Esophagus squamous epithelium (tissue), 5 donors: ENCODE data around the gene MYO1B. TPM values are rescaled to one million over a fixed set of nuclear protein-coding genes. Genes with fewer than 3 reads are reported as not detected.

Experiments used
- DNase-seq: peaks from one replicate; lab custom pipeline; 2025; lab: John Stamatoyannopoulos, UW
- H3K27ac ChIP-seq, 4 donors: fragments of 200-600 bp; sonication (generic); one replicate each; pipeline ENCODE4 v1.5.1; 2016 to 2019; ENCODE audit warnings: mild to moderate bottlenecking in 1 of 4
- H3K27me3 ChIP-seq, 4 donors: fragments of 200-600 bp; sonication (generic); 1 replicate in 3 of 4; 2 replicates in 1 of 4; pipeline versions ENCODE4 v1.5.1 to v1.6.0; 2017 to 2021; ENCODE audit warnings: antibody characterized with exemption in 1 of 4
- H3K36me3 ChIP-seq, 3 donors: fragments of 200-600 bp; sonication (generic); one replicate each; pipeline ENCODE4 v1.5.1; 2016 to 2019
- H3K4me1 ChIP-seq, 3 donors: fragments of 200-600 bp; sonication (generic); one replicate each; pipeline ENCODE4 v1.5.1; 2017 to 2019
- H3K4me3 ChIP-seq, 4 donors: fragments of 200-600 bp; sonication (generic); 1 replicate in 3 of 4; 2 replicates in 1 of 4; pipeline ENCODE4 v1.5.1; 2016 to 2019; ENCODE audit warnings: mild to moderate bottlenecking in 2 of 4, moderate library complexity in 1 of 4
- H3K9me3 ChIP-seq, 3 donors: fragments of 200-600 bp; sonication (generic); one replicate each; pipeline ENCODE4 v1.5.1; 2016 to 2019
- POLR2A ChIP-seq, 4 donors: fragments of 450-650 bp; IDR thresholded peaks; one replicate each; pipeline ENCODE4 v1.6.1; 2017; ENCODE audit warnings: antibody characterized with exemption in 4 of 4, mild to moderate bottlenecking in 4 of 4, moderate library complexity in 3 of 4
- WGBS, 2 donors: methylation state at CpG; one replicate each; pipeline ENCODE4 v1.1.5; 2018; 5-methylcytosine and 5-hydroxymethylcytosine counted together
- intact Hi-C: fragments of 100-400 bp; cut with DNase I; formaldehyde crosslinking; loops from one replicate; pipeline ENCODE4 v1.15.0; 2022
- total RNA-seq, 4 donors: library from RNA; depleted of rRNA; stranded (reverse); fragments of >200 nt; gene quantifications; one replicate each; pipeline ENCODE4 v1.1.0, GENCODE V29; 2016
- TF ChIP-seq, protein P1 (sequence below), 6 experiments: fragments of 450-650 bp in 4 of 6; fragments of 200-600 bp in 2 of 6; sonication (generic) in 2 of 6; IDR thresholded peaks; one replicate each; pipeline ENCODE4 v1.5.1; 2016 to 2019; ENCODE audit warnings: antibody characterized with exemption in 6 of 6, mild to moderate bottlenecking in 4 of 6, moderate library complexity in 4 of 6
- donor health status: DM: yes; HTN: yes; CAD: no.

Gene MYO1B
- total RNA-seq, 4 donors from 2014 or later: 24.6 to 152 (median 37.5) TPM

GRCh38 chr2:191328150-191328809 is 83.1 kb downstream of the MYO1B start:
- no peaks in the 10 kb centered on the region for H3K9me3 ChIP-seq
- H3K27ac ChIP-seq: no peak overlapping the region
- no peaks in the 10 kb centered on the region for H3K27me3 ChIP-seq
- H3K36me3 ChIP-seq: peaks cover 0 to 7% (median 0%) of the 10 kb centered on the region in 3 donors
- no peak for DNase-seq
- H3K4me3 ChIP-seq: no peak overlapping the region
- intact Hi-C loops: no loop called here
- WGBS, 2 donors: 88 to 92% methylated on average over 6 of the region's 6 CpGs
- TF ChIP-seq POLR2A (IDR thresholded peaks at IDR 0.05): no peak
- TF ChIP-seq, protein P1, sequence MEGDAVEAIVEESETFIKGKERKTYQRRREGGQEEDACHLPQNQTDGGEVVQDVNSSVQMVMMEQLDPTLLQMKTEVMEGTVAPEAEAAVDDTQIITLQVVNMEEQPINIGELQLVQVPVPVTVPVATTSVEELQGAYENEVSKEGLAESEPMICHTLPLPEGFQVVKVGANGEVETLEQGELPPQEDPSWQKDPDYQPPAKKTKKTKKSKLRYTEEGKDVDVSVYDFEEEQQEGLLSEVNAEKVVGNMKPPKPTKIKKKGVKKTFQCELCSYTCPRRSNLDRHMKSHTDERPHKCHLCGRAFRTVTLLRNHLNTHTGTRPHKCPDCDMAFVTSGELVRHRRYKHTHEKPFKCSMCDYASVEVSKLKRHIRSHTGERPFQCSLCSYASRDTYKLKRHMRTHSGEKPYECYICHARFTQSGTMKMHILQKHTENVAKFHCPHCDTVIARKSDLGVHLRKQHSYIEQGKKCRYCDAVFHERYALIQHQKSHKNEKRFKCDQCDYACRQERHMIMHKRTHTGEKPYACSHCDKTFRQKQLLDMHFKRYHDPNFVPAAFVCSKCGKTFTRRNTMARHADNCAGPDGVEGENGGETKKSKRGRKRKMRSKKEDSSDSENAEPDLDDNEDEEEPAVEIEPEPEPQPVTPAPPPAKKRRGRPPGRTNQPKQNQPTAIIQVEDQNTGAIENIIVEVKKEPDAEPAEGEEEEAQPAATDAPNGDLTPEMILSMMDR (IDR thresholded peaks at IDR 0.05): no peak
- H3K4me1 ChIP-seq: no peaks in the 10 kb centered on the region

- TF ChIP-seq POLR2A (IDR thresholded peaks at IDR 0.05): no peak
- TF ChIP-seq, protein P1 (IDR thresholded peaks at IDR 0.05): no peak
- intact Hi-C loops: no loop called here
- no peaks in the 10 kb centered on the region for H3K9me3 ChIP-seq
Measured at GRCh38 chr2:191329841-191330240, 84.6 kb downstream of the MYO1B start.

DNA sequence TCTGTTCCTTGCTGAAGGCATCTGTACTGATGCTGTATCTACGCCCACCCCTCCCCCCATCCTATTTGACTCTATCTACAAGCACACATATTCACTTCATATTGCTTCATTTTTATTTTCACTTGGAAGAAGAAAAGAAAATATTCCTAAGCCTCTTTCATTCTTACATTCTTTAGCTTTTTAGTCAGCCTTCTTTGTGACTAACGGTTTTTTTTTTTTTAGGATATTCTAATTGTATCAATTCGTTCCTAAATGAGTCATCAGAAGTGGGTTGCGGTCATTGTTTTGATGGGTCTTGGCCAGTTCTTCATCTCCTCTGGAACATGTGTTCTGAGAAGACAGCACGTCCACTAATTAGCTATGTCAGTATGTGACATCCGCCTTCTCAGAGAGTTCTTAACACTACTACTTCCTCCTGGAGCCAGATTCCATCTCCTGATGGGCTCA is 88.7 kb downstream of the MYO1B start:
- Histone ChIP-seq H3K27ac (peak overlapping the region in 1 of 4 donors; percentile 40), H3K4me1 (no peaks in the 10 kb centered on the region), H3K27me3 (no peaks in the 10 kb centered on the region), H3K4me3 (no peak overlapping the region), H3K9me3 (no peaks in the 10 kb centered on the region), H3K36me3 (peaks cover 0 to 7% (median 0%) of the 10 kb centered on the region in 3 donors)
- no peak for TF ChIP-seq POLR2A (IDR thresholded peaks at IDR 0.05)
- TF ChIP-seq, protein P1 (IDR thresholded peaks at IDR 0.05): no peak
- 46 to 56% methylated on average over 6 of the region's 6 CpGs for WGBS, 2 donors
- intact Hi-C loops: no loop called here
- no peak for DNase-seq

More at GRCh38 chr2:191329841-191330240, 84.6 kb downstream of the MYO1B start:
- Histone ChIP-seq H3K27me3 (no peaks in the 10 kb centered on the region), H3K4me3 (no peak overlapping the region), H3K36me3 (peaks cover 0 to 7% (median 0%) of the 10 kb centered on the region in 3 donors), H3K4me1 (no peaks in the 10 kb centered on the region), H3K27ac (no peak overlapping the region)
- no peak for DNase-seq
- 72 to 93% methylated on average over 3 of the region's 3 CpGs for WGBS, 2 donors

GRCh38 chr2:191335875-191336464 is 90.8 kb downstream of the MYO1B start:
- intact Hi-C loops: no loop called here
- H3K36me3 ChIP-seq: peaks cover 0 to 4% (median 0%) of the 10 kb centered on the region in 3 donors
- H3K4me1 ChIP-seq: no peaks in the 10 kb centered on the region
- 74 to 78% methylated on average over 3 of the region's 3 CpGs for WGBS, 2 donors
- H3K27me3 ChIP-seq: no peaks in the 10 kb centered on the region
- DNase-seq: no peak
- H3K4me3 ChIP-seq: no peak overlapping the region
- no peak for TF ChIP-seq POLR2A (IDR thresholded peaks at IDR 0.05)
- TF ChIP-seq, protein P1 (IDR thresholded peaks at IDR 0.05): no peak
- H3K27ac ChIP-seq: no peak overlapping the region
- H3K9me3 ChIP-seq: no peaks in the 10 kb centered on the region

DNA sequence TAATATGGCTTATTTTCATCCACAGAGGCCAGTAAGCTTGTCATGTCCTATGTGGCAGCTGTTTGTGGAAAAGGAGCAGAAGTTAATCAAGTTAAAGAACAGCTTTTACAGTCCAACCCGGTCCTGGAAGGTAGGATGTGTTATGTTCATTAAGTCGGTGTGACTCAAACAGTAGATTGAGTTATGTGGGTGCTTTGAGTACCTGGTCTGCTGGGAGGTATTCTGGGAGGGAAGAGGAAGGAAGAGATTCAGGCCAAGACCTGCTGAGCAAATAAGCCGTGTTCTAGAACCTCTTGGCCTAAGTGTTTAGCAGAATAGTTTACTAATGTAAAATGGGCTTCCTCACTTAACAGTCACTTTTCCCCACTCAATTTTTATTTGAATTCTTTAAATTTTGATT is 96.2 kb downstream of the MYO1B start:
- DNase-seq: no peak
- H3K27ac ChIP-seq: no peak overlapping the region

More for the DNA sequence above, 96.2 kb downstream of the MYO1B start:
- intact Hi-C loops: no loop called here
- no peaks in the 10 kb centered on the region for H3K27me3 ChIP-seq
- no peak overlapping the region for H3K4me3 ChIP-seq
- no peaks in the 10 kb centered on the region for H3K9me3 ChIP-seq
- no peaks in the 10 kb centered on the region for H3K36me3 ChIP-seq
- TF ChIP-seq, protein P1 (IDR thresholded peaks at IDR 0.05): no peak
- no peak for TF ChIP-seq POLR2A (IDR thresholded peaks at IDR 0.05)
- peaks cover 0 to 7% (median 0%) of the 10 kb centered on the region in 3 donors for H3K4me1 ChIP-seq
- WGBS, 2 donors: 34 to 60% methylated on average over 3 of the region's 3 CpGs
